ENCODE measurements around the gene CNR2.
"Not testable (repeated sequence)": the region's sequence is repeated elsewhere in the genome, so short reads cannot be mapped to it uniquely, and the experiment has no call there.

Gene CNR2

GRCh38 chr1:23889074-23889473 lies 24.1 kb downstream of the CNR2 start:
- DNase-seq (ENCODE audit: low read depth in 1 of 2, low spot score in 1 of 2), result no peak

- DNase-seq (ENCODE audit: low read depth in 1 of 2, low spot score in 1 of 2), result no peak
These were observed 27.9 kb downstream of the CNR2 start for GRCh38 chr1:23885222-23885621.

GRCh38 chr1:23882746-23883145 lies 30.4 kb downstream of the CNR2 start:
- DNase-seq (ENCODE audit: low read depth in 1 of 2, low spot score in 1 of 2), result no peak

GRCh38 chr1:23879809-23880208 lies 33.4 kb downstream of the CNR2 start:
- no peak for DNase-seq (ENCODE audit: low read depth in 1 of 2, low spot score in 1 of 2)

GRCh38 chr1:23878668-23879067 lies 34.5 kb downstream of the CNR2 start:
- DNase-seq (ENCODE audit: low read depth in 1 of 2, low spot score in 1 of 2), result no peak

GRCh38 chr1:23875382-23875781 lies 37.8 kb downstream of the CNR2 start:
- DNase-seq (ENCODE audit: low read depth in 1 of 2, low spot score in 1 of 2), result no peak

- DNase-seq (ENCODE audit: low read depth in 1 of 2, low spot score in 1 of 2), result no peak
These were observed 40.7 kb downstream of the CNR2 start for GRCh38 chr1:23872421-23872820.

GRCh38 chr1:23869051-23869450 lies 44.1 kb downstream of the CNR2 start:
- no peak for DNase-seq (ENCODE audit: low read depth in 1 of 2, low spot score in 1 of 2)

GRCh38 chr1:23868557-23869016 lies 44.6 kb downstream of the CNR2 start:
- no peak for DNase-seq (ENCODE audit: low read depth in 1 of 2, low spot score in 1 of 2)

GRCh38 chr1:23867895-23868556 lies 45.1 kb downstream of the CNR2 start, which contains the start of gene FUCA1:
Gene FUCA1 (minus strand): TSS chr1:23868290. CDS start chr1:23868286, 4 bp downstream.
- DNase-seq (ENCODE audit: low read depth in 1 of 2, low spot score in 1 of 2), result peak; percentile 90 to 94

GRCh38 chr1:23867542-23867894 lies 45.6 kb downstream of the CNR2 start:
- no peak for DNase-seq (ENCODE audit: low read depth in 1 of 2, low spot score in 1 of 2)

GRCh38 chr1:23865543-23865930 lies 47.6 kb downstream of the CNR2 start:
- DNase-seq (ENCODE audit: low read depth in 1 of 2, low spot score in 1 of 2), result no peak

GRCh38 chr1:23864801-23865542 lies 48.2 kb downstream of the CNR2 start:
- DNase-seq (ENCODE audit: low read depth in 1 of 2, low spot score in 1 of 2), result no peak

- DNase-seq (ENCODE audit: low read depth in 1 of 2, low spot score in 1 of 2), result no peak
These were observed 50.5 kb downstream of the CNR2 start for GRCh38 chr1:23862640-23863039.

GRCh38 chr1:23854568-23854967 lies 58.6 kb downstream of the CNR2 start:
- no peak for DNase-seq (ENCODE audit: low read depth in 1 of 2, low spot score in 1 of 2)

GRCh38 chr1:23853124-23853523 lies 60.0 kb downstream of the CNR2 start:
- DNase-seq (ENCODE audit: low read depth in 1 of 2, low spot score in 1 of 2), result not testable (repeated sequence)

- DNase-seq (ENCODE audit: low read depth in 1 of 2, low spot score in 1 of 2), result not testable (repeated sequence)
These were observed 61.8 kb downstream of the CNR2 start for GRCh38 chr1:23851406-23851805.

- DNase-seq (ENCODE audit: low read depth in 1 of 2, low spot score in 1 of 2), result no peak
These were observed 64.2 kb downstream of the CNR2 start for GRCh38 chr1:23848673-23849616.

- DNase-seq (ENCODE audit: low read depth in 1 of 2, low spot score in 1 of 2), result not testable (repeated sequence)
These were observed 65.6 kb downstream of the CNR2 start for GRCh38 chr1:23847482-23848095.

- DNase-seq (ENCODE audit: low read depth in 1 of 2, low spot score in 1 of 2), result no peak
These were observed 68.0 kb downstream of the CNR2 start for GRCh38 chr1:23845163-23845562.

GRCh38 chr1:23843644-23844043 lies 69.5 kb downstream of the CNR2 start:
- DNase-seq (ENCODE audit: low read depth in 1 of 2, low spot score in 1 of 2), result no peak

All from activated T-helper 1 cell treated with anti-CD3 and anti-CD28 coated beads, Interleukin-2, amount 50 U/mL, for 16 hours (primary cell).